ENCODE data around the gene TASP1.

Gene TASP1

DNA sequence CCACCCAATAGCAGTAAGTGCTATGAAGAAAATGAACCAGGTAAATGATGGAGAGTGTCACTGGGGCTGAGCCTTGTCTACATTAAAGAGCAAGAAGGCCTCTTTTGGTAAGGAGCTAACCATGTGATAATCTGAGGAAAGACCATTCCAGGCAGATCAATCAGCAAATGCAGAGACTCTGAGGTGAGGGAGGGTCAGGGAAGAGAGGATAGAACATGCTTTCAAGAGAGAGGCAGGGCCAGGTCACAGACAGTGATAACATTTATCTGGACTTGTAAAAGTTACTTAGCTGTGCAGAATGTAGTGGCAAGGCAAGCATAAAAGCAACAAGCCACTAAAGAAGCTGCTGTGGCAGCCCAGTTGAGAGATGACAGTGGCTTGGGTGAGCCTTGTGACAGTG is 197.3 kb downstream of the TASP1 start:
- DNase-seq (ENCODE audit: low read depth): no peak

DNA sequence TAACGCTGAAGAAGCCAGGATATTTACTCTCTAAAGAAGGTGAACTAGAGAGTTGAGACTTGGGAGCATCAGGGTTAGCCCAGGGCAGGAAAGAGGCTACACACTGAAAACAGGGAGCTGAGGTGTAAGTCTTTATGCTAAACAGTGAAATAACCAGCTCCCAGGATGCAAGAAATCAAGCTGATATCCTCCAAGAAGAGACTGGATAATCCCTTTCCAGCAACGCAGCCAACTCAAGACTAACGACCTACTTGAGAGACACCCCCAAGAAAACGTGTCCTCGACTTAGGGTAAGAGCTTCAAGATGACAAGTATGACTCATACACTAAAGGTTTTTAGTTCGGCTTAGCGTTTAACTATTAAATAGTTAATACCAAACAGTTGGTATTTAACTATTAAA is 202.2 kb downstream of the TASP1 start:
- DNase-seq (ENCODE audit: low read depth): no peak

DNA sequence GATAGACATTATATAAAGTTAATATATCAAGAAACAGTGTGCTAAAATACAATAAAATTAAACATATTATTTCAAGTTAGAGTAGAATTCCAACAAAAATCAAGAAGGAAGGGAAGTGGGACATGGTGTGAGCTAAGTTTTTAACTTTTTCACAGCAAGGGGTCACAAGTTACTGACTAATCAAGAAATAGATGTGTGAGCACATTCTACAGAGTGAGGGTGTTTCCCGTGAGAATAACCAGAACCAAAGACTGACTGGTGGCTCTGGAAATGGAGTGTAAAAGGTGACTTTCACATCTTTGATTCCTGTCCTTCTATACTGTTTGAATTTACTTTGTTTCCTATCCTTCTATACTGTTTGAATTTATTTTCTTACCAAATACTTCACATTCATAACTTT is 206.6 kb downstream of the TASP1 start:
- no peak for DNase-seq (ENCODE audit: low read depth)

DNA sequence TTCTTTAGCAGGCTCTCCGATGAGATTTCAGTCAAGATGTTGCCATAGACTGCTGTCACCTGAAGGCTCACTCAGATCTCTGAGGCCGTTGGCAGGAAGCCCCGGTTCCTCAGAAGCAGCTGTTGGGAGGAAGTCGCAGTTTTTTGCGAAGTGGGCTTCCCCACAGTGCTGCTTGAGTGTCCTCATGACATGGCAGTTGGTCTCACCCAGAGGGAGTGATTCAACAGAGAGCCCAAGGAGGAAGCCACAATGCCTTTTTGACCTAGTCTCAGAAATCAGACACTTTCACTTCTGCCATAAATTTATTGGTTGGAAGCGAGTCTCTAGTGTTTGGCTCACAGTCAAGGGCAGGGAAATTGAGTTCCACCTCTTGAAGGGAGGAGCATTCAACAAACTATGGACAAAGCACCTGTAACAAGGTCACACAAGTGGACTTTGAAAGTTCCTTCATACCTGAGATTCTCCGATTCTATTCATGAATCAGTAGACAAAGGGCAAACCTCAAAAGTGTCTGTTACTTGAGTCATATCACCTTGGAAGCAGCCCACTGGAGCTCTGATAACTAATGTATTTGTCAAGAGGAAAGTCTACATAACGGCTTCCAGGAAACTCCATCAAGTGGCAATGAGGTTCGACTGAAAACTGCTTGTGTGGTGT is 208.3 kb downstream of the TASP1 start:
- no peak for DNase-seq (ENCODE audit: low read depth)

DNA sequence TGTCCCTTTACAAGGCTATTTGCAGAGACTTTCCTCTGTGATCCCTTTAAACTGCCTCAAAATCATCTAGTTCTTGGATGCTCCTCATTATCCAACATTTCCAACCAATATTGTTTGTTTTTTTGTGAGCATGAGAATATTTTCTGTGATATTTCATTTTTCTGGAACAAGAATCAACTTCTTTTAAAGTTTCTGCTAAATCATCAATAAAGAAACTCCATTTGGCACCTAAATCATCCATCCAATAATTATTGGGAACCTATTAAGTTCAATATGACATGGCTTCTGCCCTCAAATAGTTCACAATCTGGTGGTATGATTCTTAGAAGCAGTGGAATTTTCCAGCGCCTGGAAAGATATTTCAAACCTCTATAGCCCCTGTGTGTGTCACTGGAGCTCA is 210.0 kb downstream of the TASP1 start:
- no peak for DNase-seq (ENCODE audit: low read depth)

DNA sequence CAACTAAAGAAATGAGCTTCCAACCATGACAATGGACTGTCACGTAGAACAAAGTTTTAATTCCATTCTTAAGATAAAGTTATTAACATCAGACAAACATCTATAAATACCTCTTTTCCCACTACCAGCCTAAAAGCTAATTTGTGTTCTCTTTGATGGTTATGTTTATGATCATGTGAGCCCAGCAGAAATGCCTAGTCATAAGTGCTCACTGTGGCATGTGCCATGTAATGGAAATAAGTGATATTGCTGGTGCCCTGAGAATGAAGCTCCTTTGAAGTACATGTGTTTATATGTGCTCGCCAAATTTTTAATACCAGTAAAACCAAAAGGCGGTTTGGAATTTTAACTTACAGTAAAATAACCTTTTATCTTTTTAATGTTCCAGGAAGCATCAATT is 211.9 kb downstream of the TASP1 start:
- no peak for DNase-seq (ENCODE audit: low read depth)

DNA sequence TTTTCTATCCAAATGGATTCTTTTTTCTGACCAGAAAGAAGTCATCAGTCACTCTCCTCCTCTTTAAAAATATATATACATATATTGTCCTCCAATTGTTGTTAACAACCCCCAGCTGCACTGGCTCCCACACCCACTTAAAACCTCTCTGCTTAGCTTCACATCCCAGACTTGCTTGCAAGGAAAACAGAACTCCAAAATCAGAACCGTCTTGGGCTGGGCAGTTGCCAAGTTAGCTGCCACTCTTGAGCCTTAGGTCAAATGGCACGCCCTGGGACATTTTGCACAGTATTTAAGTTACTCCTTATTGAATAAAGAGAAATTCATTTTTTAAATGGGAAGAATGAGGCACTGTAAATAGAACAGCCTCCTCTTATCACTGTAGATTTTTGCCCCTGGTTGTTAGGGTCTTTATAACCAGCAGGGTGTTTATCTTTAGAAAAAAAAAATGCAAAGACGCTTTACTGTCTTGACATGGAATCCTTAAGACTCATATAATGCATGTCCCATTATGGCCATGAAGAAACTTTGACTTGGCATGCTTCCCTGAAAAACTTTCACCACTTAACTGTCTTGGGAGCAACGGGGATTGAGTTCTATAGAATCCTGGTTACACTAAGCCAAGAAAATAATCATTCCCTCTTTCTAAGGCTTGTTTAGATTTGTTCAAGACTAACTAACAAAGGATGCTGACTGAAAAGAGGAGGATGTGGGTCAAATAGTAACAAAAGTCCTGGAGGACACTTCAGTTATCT is 213.2 kb downstream of the TASP1 start:
- no peak for DNase-seq (ENCODE audit: low read depth)

DNA sequence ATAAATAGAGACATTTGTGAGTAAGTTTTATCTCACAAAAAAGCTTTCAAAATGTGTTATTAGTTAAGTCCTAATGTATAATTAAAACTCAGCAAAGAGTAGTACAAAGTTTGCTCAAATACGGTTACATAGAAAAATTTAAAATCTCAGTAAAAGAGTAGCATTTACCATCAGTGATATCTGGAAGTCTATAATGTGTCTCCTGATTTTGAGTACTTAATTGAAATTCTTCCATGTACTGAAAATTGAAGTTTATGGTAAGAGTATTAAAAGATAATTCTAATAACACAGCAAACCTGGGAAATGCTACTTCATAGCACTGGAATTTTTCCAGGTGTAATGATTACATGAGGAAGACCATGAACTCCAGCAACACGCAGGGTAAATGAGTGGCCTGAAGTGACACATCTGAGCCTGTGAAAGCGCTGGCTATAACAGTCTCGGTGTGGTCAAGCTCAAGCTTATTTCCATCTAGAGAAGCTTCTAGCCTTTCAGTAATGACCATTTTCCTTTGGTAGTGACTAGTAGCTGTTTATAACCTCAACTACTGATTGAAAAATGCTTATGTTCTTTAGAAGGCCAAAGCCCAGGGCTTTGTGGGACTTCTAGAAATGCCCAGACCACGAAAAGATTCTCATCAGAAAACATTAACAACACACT is 214.4 kb downstream of the TASP1 start:
- DNase-seq (ENCODE audit: low read depth): no peak

DNA sequence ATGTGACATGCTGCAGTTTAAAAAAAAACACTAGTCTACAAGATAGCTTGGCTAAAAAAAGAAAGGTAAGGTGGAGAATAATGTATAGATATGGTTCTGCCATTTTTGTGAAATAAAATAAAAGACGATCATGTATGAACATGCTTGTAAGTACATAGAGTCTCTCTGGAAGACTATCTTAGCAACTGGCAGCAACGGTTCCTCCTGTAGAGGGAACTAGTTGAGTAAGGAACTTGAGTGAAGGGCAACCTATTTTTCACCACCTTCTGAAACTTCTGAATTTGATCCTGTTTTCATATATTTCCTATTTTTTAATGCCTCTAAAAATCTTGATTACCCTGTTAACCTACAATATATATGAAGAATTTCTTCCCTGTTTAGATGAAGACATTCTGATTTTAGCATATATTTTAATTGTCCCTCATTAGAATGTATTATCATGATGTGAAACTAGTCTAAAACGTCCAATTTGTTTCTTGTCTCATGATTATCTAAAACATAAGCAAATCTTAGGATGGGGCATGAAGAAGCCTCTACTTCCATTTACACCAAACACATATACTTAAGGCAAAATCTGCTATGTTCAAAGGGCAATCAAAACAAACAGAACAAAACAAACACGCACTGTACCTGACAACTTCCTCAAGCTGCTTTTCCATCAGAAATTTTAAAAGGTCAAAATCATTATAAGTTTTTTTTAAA is 215.1 kb downstream of the TASP1 start:
- no peak for DNase-seq (ENCODE audit: low read depth)

DNA sequence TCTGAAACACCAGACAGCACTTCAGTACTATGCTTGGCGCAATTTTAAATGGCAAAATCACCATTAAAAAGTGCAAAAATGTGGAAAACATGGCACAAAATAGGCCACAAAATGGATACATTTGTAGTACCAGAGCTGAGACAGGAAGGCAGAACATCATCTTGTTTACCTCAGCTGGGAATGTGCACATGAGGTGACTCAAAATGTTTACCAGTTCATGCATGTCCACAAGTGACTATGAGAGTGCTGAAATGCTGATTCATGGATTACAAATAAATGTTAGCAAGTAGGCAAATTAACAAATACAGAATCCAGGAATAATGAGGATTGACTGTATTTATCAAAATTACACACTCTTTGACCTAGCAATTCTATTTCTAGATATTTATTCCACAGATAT is 216.1 kb downstream of the TASP1 start:
- no peak for DNase-seq (ENCODE audit: low read depth)

DNA sequence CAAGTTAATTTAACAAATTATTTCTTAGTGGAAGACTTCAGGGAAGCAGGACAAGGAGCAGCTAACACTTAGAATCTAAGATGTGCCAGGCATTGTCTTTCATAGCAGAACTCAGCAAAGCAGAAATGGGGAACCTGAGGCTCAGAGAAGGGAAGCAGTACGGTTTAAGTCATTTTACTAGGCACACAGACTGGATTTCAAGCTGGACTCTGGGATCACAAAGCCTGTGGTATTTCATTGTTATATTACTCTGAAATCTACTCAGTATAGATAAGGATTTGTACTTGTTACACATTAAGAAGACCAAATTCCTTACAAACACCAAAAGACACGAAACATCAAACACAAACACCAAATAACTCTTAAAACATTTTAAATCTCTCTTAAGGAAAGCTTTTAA is 218.1 kb downstream of the TASP1 start:
- DNase-seq (ENCODE audit: low read depth): no peak

DNA sequence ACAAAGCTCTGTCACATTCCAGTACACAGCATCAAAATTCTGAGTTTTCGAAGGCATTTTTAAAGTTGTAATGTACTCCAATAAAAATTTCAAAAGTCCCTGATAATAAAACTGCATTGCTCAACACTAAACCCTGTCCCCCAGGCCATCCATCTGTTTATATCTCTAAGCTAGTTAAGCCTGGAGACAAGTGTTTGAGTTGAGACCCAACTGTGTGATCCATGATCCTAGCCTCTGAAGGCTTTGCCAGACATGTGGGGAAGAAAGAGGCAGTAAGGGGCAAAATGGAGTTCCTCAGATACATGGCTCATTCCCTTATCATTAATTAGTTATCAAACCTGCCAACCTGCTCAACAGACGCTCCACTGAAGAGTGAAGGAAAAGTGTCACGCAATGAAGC is 219.3 kb downstream of the TASP1 start:
- no peak for DNase-seq (ENCODE audit: low read depth)

DNA sequence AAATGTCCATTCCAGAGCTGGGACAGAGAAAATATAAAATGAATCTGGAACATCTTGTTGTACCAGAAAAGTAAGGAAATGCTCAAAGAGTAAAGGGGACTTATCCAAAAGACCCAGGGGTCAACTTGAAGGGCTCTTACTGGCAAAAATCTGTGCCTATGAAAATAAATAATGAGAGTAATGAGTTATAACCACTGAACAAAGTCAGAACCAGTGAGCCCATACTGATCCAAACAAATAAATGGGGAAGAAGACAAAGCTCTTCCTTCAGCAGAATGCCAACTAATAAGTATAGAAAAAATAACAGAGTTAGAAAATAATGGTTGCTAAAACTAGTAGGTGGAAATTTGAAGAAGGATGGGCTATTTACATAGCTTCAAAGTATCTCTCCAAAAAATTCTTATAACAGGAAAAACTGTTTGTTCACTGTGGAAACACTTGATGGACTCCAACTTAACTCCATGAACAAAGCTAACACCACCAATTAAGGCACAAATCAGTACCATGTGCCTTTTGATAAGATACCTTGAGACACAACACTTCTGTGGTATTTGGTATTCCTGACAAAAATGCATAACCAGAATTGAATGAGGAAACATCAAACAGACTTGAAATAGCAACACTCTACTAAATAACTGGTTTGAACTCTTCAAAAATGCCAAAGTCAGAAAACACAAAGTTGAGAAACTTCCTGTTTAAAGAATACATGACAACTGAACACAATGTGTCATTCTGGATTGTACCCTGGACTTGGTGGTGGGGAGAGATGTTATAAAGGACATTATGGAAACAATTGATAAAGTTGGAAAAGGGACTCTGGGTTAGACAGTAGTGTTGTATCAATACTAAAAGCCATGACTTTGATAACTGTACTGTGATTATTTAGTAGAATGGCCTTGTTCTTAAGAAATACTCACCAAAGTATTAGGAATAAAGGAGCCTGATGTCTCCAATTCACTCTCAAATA is 220.2 kb downstream of the TASP1 start:
- DNase-seq (ENCODE audit: low read depth): no peak

DNA sequence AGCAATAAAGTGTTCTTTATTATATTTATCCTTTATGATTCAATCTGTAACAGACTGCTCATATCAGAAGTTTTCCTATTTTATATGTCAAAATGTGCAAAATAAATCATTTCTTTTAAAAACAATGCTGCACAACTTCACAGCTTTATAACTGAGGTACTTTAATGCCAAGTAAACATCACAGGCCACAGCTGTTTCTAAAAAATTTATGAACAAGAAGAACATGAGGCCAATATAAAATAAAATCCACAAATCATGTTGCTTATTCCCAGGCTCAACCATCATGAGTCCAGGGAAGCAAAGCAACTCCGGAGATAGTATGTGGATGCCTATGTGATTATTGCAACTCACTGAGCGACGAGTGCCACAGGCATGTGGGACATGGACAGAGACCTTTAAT is 222.2 kb downstream of the TASP1 start:
- DNase-seq (ENCODE audit: low read depth): no peak

DNA sequence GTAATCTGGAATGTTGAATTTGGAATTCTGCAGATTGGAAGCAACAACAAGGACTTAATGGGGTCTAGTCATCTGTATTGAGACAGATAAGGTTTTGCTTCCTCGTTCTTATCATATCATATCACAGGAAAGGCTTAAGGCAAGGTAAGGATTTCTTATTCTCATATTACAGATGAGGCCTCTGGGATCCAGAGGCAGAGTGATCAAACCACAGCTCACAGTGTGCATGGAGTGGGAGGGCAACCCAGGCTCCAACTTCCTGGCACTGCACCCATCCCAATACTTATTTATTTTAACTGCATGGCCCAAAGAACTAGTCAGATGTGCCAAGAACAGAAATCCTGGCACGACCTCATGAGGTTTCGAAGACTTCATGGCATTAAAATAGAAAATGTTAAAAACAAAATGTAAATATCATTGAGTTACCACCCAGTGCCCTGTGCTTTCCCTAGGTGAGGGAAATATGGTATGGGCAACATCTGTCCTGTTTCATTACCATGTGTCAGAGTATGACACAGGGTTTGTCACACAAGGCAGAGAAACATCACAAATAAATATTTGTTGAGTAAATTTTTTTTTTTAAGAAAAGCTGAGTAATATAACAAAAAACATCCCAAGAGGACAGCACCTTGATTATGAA is 225.8 kb downstream of the TASP1 start:
- no peak for DNase-seq (ENCODE audit: low read depth)

DNA sequence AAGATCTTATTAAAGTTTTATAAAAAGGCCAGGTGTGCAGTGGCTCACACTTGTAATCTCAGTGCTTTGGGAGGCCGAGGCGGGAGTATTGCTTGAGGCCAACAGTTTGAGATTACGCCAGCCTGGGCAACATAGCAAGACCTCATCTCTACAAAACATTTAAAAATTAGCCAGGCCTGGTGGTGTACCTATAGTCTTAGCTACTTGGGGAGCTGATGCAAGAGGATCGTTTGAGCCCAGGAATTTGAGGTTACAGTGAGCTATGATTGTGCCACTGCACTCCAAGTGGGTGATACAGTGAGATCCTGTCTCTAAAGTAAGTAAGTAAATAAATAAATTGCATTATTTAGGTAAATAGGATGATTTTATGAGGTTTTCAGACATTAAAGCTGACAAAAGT is 234.4 kb downstream of the TASP1 start:
- DNase-seq (ENCODE audit: low read depth): no peak

DNA sequence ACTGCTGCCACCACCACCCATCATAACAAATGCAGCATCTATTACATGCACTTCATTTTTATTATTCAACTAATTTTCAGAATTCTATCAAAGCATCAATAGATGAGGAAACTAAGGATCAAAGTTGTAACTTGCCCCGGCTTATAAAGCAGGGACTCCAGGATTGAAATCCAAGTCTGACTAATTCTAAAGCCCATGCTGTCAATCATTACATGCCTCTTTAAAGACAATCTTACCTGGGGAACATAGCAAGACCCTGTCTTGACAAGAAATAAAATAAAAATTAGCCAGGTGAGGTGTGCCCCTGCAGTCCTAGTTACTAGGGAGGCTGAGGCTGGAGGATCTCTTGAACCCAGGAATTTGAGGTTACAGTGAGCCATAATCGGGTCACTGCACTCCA is 235.3 kb downstream of the TASP1 start:
- DNase-seq (ENCODE audit: low read depth): no peak

DNA sequence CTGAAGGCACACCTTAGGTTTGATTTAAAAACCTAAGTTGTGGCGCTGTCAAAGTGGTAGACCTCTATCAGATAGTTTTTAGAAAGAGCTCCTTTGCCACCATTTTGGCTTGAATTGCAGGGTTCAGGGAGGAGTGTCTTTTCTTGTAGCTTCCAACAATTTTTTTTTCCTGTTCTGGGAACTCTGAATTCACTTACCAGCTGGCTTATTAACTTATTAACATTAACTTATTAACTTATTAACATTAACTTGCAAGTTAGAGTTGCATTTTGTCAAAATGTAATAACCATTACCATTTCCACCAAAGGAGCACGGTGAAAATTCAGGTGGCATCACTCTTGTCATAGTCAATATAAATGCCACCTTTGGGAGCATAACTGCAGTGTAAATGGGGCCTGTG is 235.7 kb downstream of the TASP1 start:
- no peak for DNase-seq (ENCODE audit: low read depth)

DNA sequence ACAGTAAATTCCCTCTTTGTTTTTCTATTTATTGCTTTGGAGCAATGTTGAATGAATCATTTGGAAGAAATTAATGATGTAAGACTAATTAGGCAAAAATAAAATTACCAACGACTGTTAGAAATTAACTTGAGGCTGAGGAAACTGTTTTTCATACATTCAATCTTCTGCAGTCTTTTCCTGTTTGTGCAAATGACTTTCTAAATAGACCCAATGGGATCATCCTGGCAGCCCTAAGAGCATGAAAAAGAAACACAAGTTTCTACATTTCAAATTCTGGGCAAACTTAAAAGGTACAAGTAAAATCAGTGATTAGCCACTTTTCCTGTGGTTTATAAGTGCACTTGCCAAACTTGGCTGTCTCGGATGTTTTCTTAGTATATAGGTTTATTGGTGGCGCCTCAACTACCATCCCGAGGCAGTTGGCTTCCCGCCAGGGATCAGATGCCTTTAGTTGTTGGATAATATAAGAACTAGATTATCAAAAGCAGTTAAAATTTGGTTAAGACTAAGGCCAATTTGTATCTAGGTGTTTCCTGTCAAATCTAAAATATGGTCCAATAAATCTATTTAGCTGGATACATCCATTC is 236.5 kb downstream of the TASP1 start:
- DNase-seq (ENCODE audit: low read depth): no peak

DNA sequence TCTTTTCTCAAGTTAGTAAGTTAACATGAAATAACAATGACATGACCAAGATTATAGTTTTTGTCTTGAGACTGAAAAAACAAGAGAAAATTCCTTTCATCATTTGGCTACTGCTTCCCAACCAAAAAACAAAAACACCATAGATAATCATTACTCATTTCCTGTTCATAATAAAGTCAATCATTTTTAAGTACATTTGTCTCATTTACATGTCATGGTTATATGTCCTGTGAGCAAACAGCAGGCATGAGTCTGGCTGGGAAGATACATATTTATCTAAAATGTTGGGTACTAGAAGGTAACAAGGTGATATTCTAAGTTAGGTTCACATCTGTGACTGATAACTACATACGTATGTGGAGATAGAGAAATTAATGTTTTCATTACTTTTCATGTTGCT is 237.1 kb downstream of the TASP1 start:
- DNase-seq (ENCODE audit: low read depth): no peak

DNA sequence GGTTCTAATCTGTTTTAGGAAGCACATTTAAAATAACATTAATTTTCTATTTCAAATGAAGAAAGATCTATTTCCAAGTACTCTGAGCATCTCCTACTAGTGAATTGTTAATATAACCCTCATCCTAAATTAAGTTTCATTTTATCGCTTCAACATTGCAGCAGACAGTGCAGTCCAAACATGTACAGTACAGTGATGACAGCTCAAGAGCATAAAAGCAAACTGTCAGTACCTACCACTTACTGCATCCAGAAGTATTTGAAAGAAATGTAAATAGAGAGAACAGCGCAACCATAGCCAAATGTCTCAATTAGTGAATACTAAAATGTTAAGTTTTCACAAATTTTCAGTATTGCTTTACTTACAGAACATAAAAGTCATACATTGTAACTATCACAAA is 238.3 kb downstream of the TASP1 start:
- no peak for DNase-seq (ENCODE audit: low read depth)

Measured in GM04503 (cell line).